Transverse colon (tissue), 4 donors: ENCODE results near the gene ATG7. TPM values are rescaled to one million over a fixed set of nuclear protein-coding genes. Genes with fewer than 3 reads are reported as not detected.

ENCODE experiments used
- DNase-seq: peaks from one replicate; pipeline ENCODE4 v3.0.0-alpha.2; 2019
- H3K27ac ChIP-seq, 4 donors: fragments of 200-600 bp; sonication (generic); 2 replicates each; pipeline ENCODE4 v1.5.1; 2016 to 2018; ENCODE audit warnings: inconsistent platforms in 4 of 4
- H3K27me3 ChIP-seq: fragments of 200-600 bp; sonication (generic); 2 replicates; pipeline ENCODE4 v1.5.1; 2017; ENCODE audit warnings: inconsistent platforms
- H3K36me3 ChIP-seq, 4 donors: fragments of 200-600 bp; sonication (generic); 2 replicates each; pipeline ENCODE4 v1.5.1; 2017 to 2019; ENCODE audit warnings: inconsistent platforms in 4 of 4
- H3K4me1 ChIP-seq, 4 donors: fragments of 200-600 bp; sonication (generic); 2 replicates each; pipeline ENCODE4 v1.5.1; 2017 to 2020; ENCODE audit warnings: inconsistent platforms in 4 of 4
- H3K4me3 ChIP-seq, 4 donors: fragments of 200-600 bp; sonication (generic); 1 replicate in 1 of 4; 2 replicates in 3 of 4; pipeline versions ENCODE4 v1.5.1 to v1.6.1; 2017 to 2019; ENCODE audit warnings: inconsistent platforms in 4 of 4
- H3K9me3 ChIP-seq, 2 donors: fragments of 200-600 bp; sonication (generic); 2 replicates each; pipeline ENCODE4 v1.5.1; 2017 to 2019; ENCODE audit warnings: inconsistent platforms in 2 of 2
- EP300 ChIP-seq: sonication (generic); formaldehyde crosslinking; IDR thresholded peaks from one replicate; pipeline ENCODE4 v1.6.1; 2017; ENCODE audit warnings: antibody characterized with exemption, low read depth
- POLR2A ChIP-seq: fragments of 450-650 bp; IDR thresholded peaks from one replicate; pipeline ENCODE4 v1.6.1; 2016; ENCODE audit warnings: antibody characterized with exemption, mild to moderate bottlenecking, moderate library complexity
- POLR2AphosphoS5 ChIP-seq, 3 donors: sonication (generic); formaldehyde crosslinking; IDR thresholded peaks; one replicate each; pipeline ENCODE4 v1.6.1; 2016; ENCODE audit warnings: antibody characterized with exemption in 3 of 3
- WGBS, 2 donors: methylation state at CpG; one replicate each; pipeline ENCODE4 v1.1.5; 2018; ENCODE audit warnings: low coverage in 1 of 2; 5-methylcytosine and 5-hydroxymethylcytosine counted together
- in situ Hi-C, 4 donors: fragments of 200-750 bp; cut with MboI; loops; one replicate each; pipeline versions ENCODE4 v1.15.0 to v1.15.1; 2017; ENCODE audit warnings: low sequenced_read_pairs in 3 of 4, low pct_ligation_motif_present in 1 of 4, low pct_unique_long_range_greater_than_20kb in 1 of 4
- intact Hi-C: fragments of 100-400 bp; cut with DNase I; formaldehyde crosslinking; loops from one replicate; pipeline ENCODE4 v1.15.1; 2023; ENCODE audit warnings: low total_unique reads
- total RNA-seq, 4 donors: library from RNA; depleted of rRNA; stranded (reverse); fragments of >200 nt; gene quantifications; one replicate each; pipeline ENCODE4 v1.1.0, GENCODE V29; 2016
- TF ChIP-seq, protein P1 (sequence below), 5 experiments: fragments of 200-600 bp in 3 of 5; fragments of 450-650 bp in 2 of 5; sonication (generic) in 3 of 5; IDR thresholded peaks; 1 replicate in 2 of 5; 2 replicates in 3 of 5; pipeline ENCODE4 v1.5.1; 2016 to 2017; ENCODE audit warnings: antibody characterized with exemption in 5 of 5, inconsistent platforms in 3 of 5, mild to moderate bottlenecking in 2 of 5, moderate library complexity in 1 of 5

The ATG7 gene
- total RNA-seq, 4 donors from 2014 or later, result 44.5 to 122 (median 75.0) TPM

DNA sequence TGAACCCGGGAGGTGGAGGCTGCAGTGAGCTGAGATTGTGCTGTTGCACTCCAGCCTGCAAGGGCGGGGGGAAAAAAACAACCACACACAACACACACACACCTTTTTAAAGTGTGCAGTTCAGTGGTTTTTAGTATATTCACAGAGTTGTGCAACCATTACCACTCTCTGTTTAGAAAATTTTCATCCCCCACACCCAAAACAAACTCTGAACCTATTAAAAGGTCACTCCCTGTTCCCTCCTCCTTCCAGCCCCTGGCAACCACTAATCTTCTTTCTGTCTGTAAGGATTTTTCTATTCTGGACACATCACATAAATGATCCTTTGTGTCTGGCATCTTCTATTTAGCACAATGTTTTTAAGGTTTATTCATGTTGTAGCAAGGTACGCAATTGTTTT is 159.1 kb downstream of the ATG7 start:
- no peak for DNase-seq
- peaks cover 0 to 2% (median 0%) of the 10 kb centered on the region in 4 donors for H3K4me1 ChIP-seq
- in situ Hi-C loops, result no loop called here
- no peak overlapping the region for H3K27ac ChIP-seq
- no peaks in the 10 kb centered on the region for H3K9me3 ChIP-seq
- H3K36me3 ChIP-seq, result no peaks in the 10 kb centered on the region
- WGBS, 2 donors, result 96 to 97% methylated on average over 2 to 3 of the region's 3 CpGs
- intact Hi-C loops, result no loop called here
- TF ChIP-seq POLR2AphosphoS5 (IDR thresholded peaks at IDR 0.05) (no peak), POLR2A (no peak), EP300 (no peak)
- TF ChIP-seq, protein P1, sequence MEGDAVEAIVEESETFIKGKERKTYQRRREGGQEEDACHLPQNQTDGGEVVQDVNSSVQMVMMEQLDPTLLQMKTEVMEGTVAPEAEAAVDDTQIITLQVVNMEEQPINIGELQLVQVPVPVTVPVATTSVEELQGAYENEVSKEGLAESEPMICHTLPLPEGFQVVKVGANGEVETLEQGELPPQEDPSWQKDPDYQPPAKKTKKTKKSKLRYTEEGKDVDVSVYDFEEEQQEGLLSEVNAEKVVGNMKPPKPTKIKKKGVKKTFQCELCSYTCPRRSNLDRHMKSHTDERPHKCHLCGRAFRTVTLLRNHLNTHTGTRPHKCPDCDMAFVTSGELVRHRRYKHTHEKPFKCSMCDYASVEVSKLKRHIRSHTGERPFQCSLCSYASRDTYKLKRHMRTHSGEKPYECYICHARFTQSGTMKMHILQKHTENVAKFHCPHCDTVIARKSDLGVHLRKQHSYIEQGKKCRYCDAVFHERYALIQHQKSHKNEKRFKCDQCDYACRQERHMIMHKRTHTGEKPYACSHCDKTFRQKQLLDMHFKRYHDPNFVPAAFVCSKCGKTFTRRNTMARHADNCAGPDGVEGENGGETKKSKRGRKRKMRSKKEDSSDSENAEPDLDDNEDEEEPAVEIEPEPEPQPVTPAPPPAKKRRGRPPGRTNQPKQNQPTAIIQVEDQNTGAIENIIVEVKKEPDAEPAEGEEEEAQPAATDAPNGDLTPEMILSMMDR (IDR thresholded peaks at IDR 0.05), result no peak
- no peaks in the 10 kb centered on the region for H3K27me3 ChIP-seq
- H3K4me3 ChIP-seq, result no peak overlapping the region

DNA sequence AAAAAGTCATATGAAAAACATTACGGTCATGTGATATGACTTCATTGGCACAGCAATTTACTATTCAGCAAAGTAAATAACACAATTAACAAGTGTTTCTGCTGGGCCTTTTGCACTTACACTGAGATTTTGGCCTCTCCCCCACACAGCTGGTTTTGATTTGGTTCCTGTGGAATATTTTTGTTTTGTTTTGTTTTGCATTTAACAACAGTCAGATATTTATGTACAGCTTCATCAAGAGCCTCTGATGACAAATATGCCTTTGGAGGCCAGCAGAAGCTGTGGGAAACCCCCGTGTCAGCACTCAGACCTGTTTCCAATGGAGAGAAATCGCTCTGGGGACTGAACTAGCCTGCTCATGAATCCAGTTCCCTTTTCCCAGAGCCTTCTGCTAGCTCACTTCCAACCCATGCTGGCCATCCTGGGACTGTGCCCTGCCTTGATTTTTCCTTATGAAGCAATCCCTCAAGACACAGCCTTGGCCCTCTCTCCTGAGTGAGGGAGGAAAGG is 161.9 kb downstream of the ATG7 start:
- in situ Hi-C loops, result no loop called here
- Histone ChIP-seq H3K9me3 (no peaks in the 10 kb centered on the region), H3K4me3 (no peak overlapping the region), H3K36me3 (no peaks in the 10 kb centered on the region), H3K27me3 (no peaks in the 10 kb centered on the region), H3K4me1 (peaks cover 0 to 2% (median 0%) of the 10 kb centered on the region in 4 donors), H3K27ac (peak overlapping the region in 2 of 4 donors; percentile 9 to 55)
- DNase-seq, result peak; percentile 15
- TF ChIP-seq POLR2AphosphoS5 (IDR thresholded peaks at IDR 0.05), result no peak
- TF ChIP-seq, protein P1 (IDR thresholded peaks at IDR 0.05), result no peak
- TF ChIP-seq EP300, result no peak
- TF ChIP-seq POLR2A, result no peak
- 48 to 77% methylated on average over 2 to 3 of the region's 3 CpGs for WGBS, 2 donors
- intact Hi-C loops, result no loop called here

DNA sequence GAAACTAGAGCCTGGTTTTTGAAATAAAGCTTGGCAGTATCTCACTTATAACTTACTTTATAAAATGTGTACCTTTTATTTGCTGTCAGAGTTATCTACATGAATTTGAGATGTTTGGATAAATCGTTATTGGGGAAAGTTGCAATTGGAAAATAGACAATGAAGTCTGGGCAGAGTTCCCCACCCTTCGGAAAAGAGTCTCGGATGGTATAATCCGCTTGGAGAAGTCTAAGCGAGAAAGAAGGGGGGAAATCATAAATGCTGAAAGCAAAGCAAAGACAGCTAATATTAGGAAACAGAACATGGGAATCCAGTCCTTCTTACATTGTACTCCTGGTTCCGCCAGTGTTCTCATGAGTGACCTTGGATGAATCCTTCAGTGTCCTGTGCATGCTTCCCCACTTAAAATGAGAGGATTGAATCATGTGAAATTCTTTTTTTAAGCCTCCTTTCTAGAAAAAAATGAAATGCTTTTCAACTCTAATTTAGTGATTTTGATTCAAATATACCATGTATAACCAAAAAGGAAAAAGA is 162.4 kb downstream of the ATG7 start:
- Histone ChIP-seq H3K27ac (peak overlapping the region in 2 of 4 donors; percentile 9 to 55), H3K27me3 (no peaks in the 10 kb centered on the region), H3K36me3 (no peaks in the 10 kb centered on the region), H3K4me1 (peaks cover 0 to 2% (median 0%) of the 10 kb centered on the region in 4 donors), H3K9me3 (no peaks in the 10 kb centered on the region), H3K4me3 (no peak overlapping the region)
- no peak for DNase-seq
- WGBS, 2 donors, result 79 to 84% methylated on average over 5 to 6 of the region's 6 CpGs
- intact Hi-C loops (no loop called here), in situ Hi-C loops (no loop called here)
- no peak for TF ChIP-seq POLR2A
- TF ChIP-seq, protein P1 (IDR thresholded peaks at IDR 0.05), result no peak
- no peak for TF ChIP-seq EP300
- TF ChIP-seq POLR2AphosphoS5 (IDR thresholded peaks at IDR 0.05), result no peak

DNA sequence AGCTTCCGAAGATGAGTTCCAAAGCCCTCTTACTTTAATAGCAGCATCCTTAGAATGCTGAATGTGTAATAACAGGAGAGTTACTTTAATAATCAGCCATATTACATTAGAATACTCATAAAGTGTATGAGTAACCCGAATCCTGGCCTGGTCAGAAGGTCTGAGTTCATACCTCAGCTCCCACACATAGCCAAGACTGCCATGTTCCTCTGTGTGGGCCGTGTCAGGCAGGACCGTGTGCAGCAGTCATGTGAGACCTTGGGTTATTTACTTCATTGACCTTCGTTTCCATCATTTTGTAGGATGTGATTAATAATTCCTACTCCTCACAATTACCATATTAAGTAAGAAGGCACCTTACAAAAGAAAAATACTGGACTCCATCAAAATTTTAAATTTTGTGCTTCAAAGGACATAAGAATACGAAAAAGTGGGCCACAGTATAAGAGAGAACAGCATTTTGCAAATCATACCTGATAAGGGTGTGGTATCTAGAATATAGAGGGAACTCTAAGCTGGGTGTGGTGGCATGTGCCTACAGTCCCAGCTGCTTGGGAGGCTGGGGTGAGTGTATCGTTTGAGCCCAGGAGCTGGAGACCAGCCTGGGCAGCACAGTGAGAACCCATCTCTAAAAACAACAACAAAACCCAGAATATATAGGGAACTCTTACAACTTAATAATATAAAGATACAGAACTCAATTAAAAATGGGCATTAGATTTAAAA is 163.4 kb downstream of the ATG7 start:
- Histone ChIP-seq H3K4me3 (no peak overlapping the region), H3K9me3 (no peaks in the 10 kb centered on the region), H3K36me3 (no peaks in the 10 kb centered on the region), H3K27ac (no peak overlapping the region), H3K27me3 (no peaks in the 10 kb centered on the region), H3K4me1 (peaks cover 0 to 2% (median 0%) of the 10 kb centered on the region in 4 donors)
- WGBS, 2 donors, result 84 to 94% methylated on average over 4 to 7 of the region's 7 CpGs
- no peak for DNase-seq
- TF ChIP-seq EP300 (no peak), POLR2AphosphoS5 (IDR thresholded peaks at IDR 0.05) (no peak), POLR2A (no peak)
- TF ChIP-seq, protein P1 (IDR thresholded peaks at IDR 0.05), result no peak
- in situ Hi-C loops, result no loop called here
- intact Hi-C loops, result no loop called here
